Measurements from ENCODE around the gene XPR1.

DNA sequence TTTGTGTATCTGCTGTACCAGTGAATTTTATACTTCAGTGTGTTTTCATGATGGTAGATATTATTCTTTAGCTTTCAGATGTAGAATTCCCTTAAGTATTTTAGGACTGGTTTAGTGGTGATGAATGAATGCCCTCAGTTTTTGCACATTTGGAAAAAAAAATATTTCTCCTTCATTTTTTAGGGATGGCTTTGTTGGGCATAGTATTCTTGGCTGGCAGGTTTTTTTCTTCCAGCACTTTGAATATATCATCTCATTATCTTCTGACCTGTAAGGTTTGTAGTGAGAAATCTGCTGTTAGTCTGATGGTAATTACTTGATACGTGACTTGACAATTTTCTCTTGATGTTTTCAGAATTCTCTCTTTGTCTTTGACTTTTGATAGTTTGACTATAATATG, 66.8 kb downstream of the XPR1 start:
- TF ChIP-seq, protein P1, sequence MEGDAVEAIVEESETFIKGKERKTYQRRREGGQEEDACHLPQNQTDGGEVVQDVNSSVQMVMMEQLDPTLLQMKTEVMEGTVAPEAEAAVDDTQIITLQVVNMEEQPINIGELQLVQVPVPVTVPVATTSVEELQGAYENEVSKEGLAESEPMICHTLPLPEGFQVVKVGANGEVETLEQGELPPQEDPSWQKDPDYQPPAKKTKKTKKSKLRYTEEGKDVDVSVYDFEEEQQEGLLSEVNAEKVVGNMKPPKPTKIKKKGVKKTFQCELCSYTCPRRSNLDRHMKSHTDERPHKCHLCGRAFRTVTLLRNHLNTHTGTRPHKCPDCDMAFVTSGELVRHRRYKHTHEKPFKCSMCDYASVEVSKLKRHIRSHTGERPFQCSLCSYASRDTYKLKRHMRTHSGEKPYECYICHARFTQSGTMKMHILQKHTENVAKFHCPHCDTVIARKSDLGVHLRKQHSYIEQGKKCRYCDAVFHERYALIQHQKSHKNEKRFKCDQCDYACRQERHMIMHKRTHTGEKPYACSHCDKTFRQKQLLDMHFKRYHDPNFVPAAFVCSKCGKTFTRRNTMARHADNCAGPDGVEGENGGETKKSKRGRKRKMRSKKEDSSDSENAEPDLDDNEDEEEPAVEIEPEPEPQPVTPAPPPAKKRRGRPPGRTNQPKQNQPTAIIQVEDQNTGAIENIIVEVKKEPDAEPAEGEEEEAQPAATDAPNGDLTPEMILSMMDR (IDR thresholded peaks at IDR 0.05; ENCODE audit: insufficient read depth, low read length, poor library complexity, severe bottlenecking), result no peak
- no peak for TF ChIP-seq EZH2phosphoT487 (conservative IDR thresholded peaks at IDR 0.05; ENCODE audit: low read length)
